SK-MEL-5 (cell line): ENCODE measurements around the gene SLC38A8. TPM values are rescaled to one million over a fixed set of nuclear protein-coding genes. Genes with fewer than 3 reads are reported as not detected.

ENCODE experiments used
- DNase-seq: peaks from one replicate; pipeline ENCODE4 v3.0.0-alpha.2; 2016; ENCODE audit warnings: low read depth, low spot score
- in situ Hi-C: cut with HindIII; loops from 2 replicates; pipeline ENCODE4 v1.10.0; 2016; ENCODE audit warnings: low sequenced_read_pairs, high pct_unique_total_duplicates, low pct_unique_long_range_greater_than_20kb
- total RNA-seq: library from RNA; depleted of rRNA; stranded (reverse); fragments of >200 nt; shearing (Covaris generic); gene quantifications from 2 replicates; pipeline ENCODE4 v1.2.3, GENCODE V29; 2014

SLC38A8 gene
- total RNA-seq, 1 experiment from 2014 or later = 9.0 TPM

- no peak for DNase-seq
- in situ Hi-C loops = no loop called here
Observed at GRCh38 chr16:84020353-84020752, 22.2 kb downstream of the SLC38A8 start.

- no peak for DNase-seq
- in situ Hi-C loops = no loop called here
Observed at GRCh38 chr16:84018710-84019109, 23.9 kb downstream of the SLC38A8 start.

GRCh38 chr16:84016477-84016876 is 26.1 kb downstream of the SLC38A8 start:
- no peak for DNase-seq
- in situ Hi-C loops = no loop called here

- DNase-seq = no peak
- in situ Hi-C loops = no loop called here
Observed at GRCh38 chr16:84015399-84015798, 27.2 kb downstream of the SLC38A8 start.

- DNase-seq = no peak
- in situ Hi-C loops = no loop called here
Observed at GRCh38 chr16:84014570-84015327, 27.8 kb downstream of the SLC38A8 start.

- in situ Hi-C loops = no loop called here
- peak; percentile 90 for DNase-seq
Observed at GRCh38 chr16:84013787-84014569, 28.6 kb downstream of the SLC38A8 start.

GRCh38 chr16:84009282-84009681 is 33.3 kb downstream of the SLC38A8 start:
- in situ Hi-C loops = no loop called here

GRCh38 chr16:84007965-84008364 is 34.6 kb downstream of the SLC38A8 start:
- DNase-seq = peak; percentile 22
- in situ Hi-C loops = no loop called here

More at GRCh38 chr16:84009282-84009681, 33.3 kb downstream of the SLC38A8 start:
- no peak for DNase-seq

- in situ Hi-C loops = no loop called here
Observed at GRCh38 chr16:84007520-84007919, 35.1 kb downstream of the SLC38A8 start.

GRCh38 chr16:84005391-84005790 is 37.2 kb downstream of the SLC38A8 start:
- in situ Hi-C loops = no loop called here
- no peak for DNase-seq

More at GRCh38 chr16:84007520-84007919, 35.1 kb downstream of the SLC38A8 start:
- no peak for DNase-seq

GRCh38 chr16:84004442-84004841 is 38.2 kb downstream of the SLC38A8 start:
- no peak for DNase-seq
- in situ Hi-C loops = no loop called here

- no peak for DNase-seq
- in situ Hi-C loops = no loop called here
Observed at GRCh38 chr16:84003038-84003437, 39.6 kb downstream of the SLC38A8 start.

- DNase-seq = no peak
- in situ Hi-C loops = no loop called here
Observed at GRCh38 chr16:84001726-84002125, 40.9 kb downstream of the SLC38A8 start.

- in situ Hi-C loops = no loop called here
- no peak for DNase-seq
Observed at GRCh38 chr16:84000989-84001642, 41.5 kb downstream of the SLC38A8 start.

- in situ Hi-C loops = no loop called here
- DNase-seq = no peak
Observed at GRCh38 chr16:83998091-83998490, 44.5 kb downstream of the SLC38A8 start.

GRCh38 chr16:83996481-83997252 is 45.9 kb downstream of the SLC38A8 start:
- DNase-seq = no peak
- in situ Hi-C loops = no loop called here

GRCh38 chr16:83995754-83996153 is 46.8 kb downstream of the SLC38A8 start:
- no peak for DNase-seq
- in situ Hi-C loops = no loop called here

- no peak for DNase-seq
- in situ Hi-C loops = no loop called here
Observed at GRCh38 chr16:83994703-83995102, 47.9 kb downstream of the SLC38A8 start.
